ENCODE results near the gene C10orf120. TPM values are rescaled to one million over a fixed set of nuclear protein-coding genes. Genes with fewer than 3 reads are reported as not detected.

C10orf120 gene
- total and polyA plus RNA-seq, 8 donors: not detected

DNA sequence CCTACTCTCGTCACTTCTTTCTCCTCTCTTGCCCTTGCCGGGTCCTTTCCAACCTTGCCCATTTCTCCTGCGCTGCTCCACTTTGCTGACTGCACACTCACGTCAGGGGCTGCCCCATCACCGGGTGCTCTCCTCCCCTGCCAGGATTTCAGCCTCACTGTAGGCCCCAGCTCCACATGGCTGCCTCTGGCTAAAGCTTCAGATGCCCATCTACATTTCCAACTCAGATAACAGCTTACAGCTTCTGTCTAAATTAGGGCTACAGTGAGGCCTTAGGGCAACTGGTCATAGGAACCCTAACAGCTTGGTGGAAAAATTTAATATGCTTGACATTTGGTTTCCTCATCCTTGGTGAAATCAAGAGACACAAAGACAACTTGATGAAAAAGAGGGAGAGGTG is 25.9 kb downstream of the C10orf120 start:
- Histone ChIP-seq H3K27me3 (peaks cover 0 to 27% (median 0%) of the 10 kb centered on the region in 3 donors), H3K9me3 (no peaks in the 10 kb centered on the region), H3K27ac (no peak overlapping the region), H3K4me3 (no peak overlapping the region), H3K4me1 (no peaks in the 10 kb centered on the region), H3K36me3 (no peaks in the 10 kb centered on the region)
- intact Hi-C loops (cut with DNase I; ENCODE audit: low total_unique reads): no loop called here
- WGBS, 5 donors: 78 to 91% (median 80%) methylated on average over 5 of the region's 5 CpGs
- no peak for TF ChIP-seq POLR2A (IDR thresholded peaks at IDR 0.05)
- TF ChIP-seq, protein P1, sequence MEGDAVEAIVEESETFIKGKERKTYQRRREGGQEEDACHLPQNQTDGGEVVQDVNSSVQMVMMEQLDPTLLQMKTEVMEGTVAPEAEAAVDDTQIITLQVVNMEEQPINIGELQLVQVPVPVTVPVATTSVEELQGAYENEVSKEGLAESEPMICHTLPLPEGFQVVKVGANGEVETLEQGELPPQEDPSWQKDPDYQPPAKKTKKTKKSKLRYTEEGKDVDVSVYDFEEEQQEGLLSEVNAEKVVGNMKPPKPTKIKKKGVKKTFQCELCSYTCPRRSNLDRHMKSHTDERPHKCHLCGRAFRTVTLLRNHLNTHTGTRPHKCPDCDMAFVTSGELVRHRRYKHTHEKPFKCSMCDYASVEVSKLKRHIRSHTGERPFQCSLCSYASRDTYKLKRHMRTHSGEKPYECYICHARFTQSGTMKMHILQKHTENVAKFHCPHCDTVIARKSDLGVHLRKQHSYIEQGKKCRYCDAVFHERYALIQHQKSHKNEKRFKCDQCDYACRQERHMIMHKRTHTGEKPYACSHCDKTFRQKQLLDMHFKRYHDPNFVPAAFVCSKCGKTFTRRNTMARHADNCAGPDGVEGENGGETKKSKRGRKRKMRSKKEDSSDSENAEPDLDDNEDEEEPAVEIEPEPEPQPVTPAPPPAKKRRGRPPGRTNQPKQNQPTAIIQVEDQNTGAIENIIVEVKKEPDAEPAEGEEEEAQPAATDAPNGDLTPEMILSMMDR (IDR thresholded peaks at IDR 0.05): no peak
- TF ChIP-seq EP300 (IDR thresholded peaks at IDR 0.05): no peak
- no peak for TF ChIP-seq POLR2AphosphoS5 (IDR thresholded peaks at IDR 0.05)
- DNase-seq: no peak

DNA sequence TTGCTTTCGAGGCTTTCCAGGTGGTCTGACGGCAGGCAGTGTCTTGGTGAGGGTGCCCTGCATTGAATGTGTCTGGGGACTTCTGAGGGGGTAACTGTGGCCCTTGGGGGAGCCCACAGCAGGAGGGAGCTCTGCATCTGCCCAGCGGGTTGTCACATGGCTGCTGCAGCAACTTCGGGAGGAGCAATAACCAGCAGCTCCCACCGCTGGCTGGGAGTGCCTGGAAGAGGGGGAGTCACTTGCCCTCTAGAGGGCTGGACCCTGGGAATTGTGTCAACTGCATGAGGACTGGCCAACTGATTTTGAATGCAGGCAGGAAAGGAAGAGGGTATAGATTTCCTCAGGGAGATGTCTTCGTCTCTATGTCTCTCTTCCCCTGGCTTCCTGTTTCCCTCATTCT is 26.4 kb downstream of the C10orf120 start:
- Histone ChIP-seq H3K4me1 (no peaks in the 10 kb centered on the region), H3K4me3 (no peak overlapping the region), H3K9me3 (no peaks in the 10 kb centered on the region), H3K27ac (no peak overlapping the region), H3K36me3 (no peaks in the 10 kb centered on the region), H3K27me3 (peaks cover 0 to 24% (median 0%) of the 10 kb centered on the region in 3 donors)
- TF ChIP-seq POLR2A (IDR thresholded peaks at IDR 0.05) (no peak), POLR2AphosphoS5 (IDR thresholded peaks at IDR 0.05) (no peak), EP300 (IDR thresholded peaks at IDR 0.05) (no peak)
- TF ChIP-seq, protein P1 (IDR thresholded peaks at IDR 0.05): no peak
- WGBS, 5 donors: 50 to 63% (median 57%) methylated on average over 6 of the region's 6 CpGs
- DNase-seq: no peak
- intact Hi-C loops (cut with DNase I; ENCODE audit: low total_unique reads): no loop called here

DNA sequence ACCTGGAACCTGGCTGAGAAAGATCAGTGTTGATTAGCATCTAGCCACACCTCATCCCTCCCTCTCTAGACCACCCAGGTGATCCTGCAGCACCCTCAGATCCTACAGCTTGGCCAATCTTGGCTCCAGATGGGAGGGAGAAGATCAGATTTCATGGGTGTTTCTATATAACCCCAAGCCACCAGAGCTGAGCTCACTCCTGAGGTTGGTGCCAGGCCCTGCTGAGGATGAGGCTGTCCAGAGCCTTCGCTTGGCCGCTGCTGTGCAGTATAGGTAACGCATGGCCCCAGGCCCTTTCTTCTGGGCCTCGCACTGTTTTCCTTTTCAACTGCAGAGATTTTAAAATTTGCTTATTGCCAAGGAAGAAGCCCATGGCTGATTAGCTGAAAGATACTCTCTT is 27.0 kb downstream of the C10orf120 start:
- Histone ChIP-seq H3K4me1 (no peaks in the 10 kb centered on the region), H3K27me3 (peaks cover 0 to 18% (median 0%) of the 10 kb centered on the region in 3 donors), H3K36me3 (no peaks in the 10 kb centered on the region), H3K27ac (no peak overlapping the region), H3K4me3 (no peak overlapping the region), H3K9me3 (no peaks in the 10 kb centered on the region)
- intact Hi-C loops (cut with DNase I; ENCODE audit: low total_unique reads): no loop called here
- peak in 1 of 2 donors; percentile 28 for DNase-seq
- no peak for TF ChIP-seq EP300 (IDR thresholded peaks at IDR 0.05)
- no peak for TF ChIP-seq POLR2A (IDR thresholded peaks at IDR 0.05)
- no peak for TF ChIP-seq POLR2AphosphoS5 (IDR thresholded peaks at IDR 0.05)
- TF ChIP-seq, protein P1 (IDR thresholded peaks at IDR 0.05): no peak
- 87 to 95% (median 90%) methylated on average over 4 of the region's 4 CpGs for WGBS, 5 donors

DNA sequence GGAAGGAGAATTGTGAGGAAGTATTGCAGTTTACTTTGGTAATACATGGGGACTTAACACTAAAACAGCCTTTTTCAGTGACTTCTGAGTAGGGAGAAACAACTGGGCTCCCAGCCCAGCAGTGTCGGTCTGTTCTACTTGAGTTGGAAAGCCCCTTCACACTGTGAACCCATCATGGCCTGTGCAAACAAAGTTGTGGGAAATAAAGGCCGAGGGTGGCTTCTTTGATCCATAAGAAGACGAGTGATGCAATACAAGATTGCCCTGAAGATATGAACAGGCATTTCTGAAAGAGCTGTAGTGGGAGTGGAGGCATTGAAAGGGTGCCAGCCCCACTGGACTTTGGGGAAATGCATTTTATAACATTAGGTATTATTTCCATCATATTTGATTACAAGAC is 28.3 kb downstream of the C10orf120 start:
- peaks cover 0 to 11% (median 0%) of the 10 kb centered on the region in 3 donors for H3K27me3 ChIP-seq
- TF ChIP-seq EP300 (IDR thresholded peaks at IDR 0.05): no peak
- TF ChIP-seq, protein P1 (IDR thresholded peaks at IDR 0.05): no peak
- no peak for TF ChIP-seq POLR2A (IDR thresholded peaks at IDR 0.05)
- TF ChIP-seq POLR2AphosphoS5 (IDR thresholded peaks at IDR 0.05): no peak
- H3K9me3 ChIP-seq: no peaks in the 10 kb centered on the region
- H3K4me1 ChIP-seq: no peaks in the 10 kb centered on the region
- WGBS, 5 donors: 33 to 45% (median 37%) methylated on average over 3 of the region's 3 CpGs
- DNase-seq: peak in 1 of 2 donors; percentile 27
- H3K36me3 ChIP-seq: no peaks in the 10 kb centered on the region
- intact Hi-C loops (cut with DNase I; ENCODE audit: low total_unique reads): no loop called here
- H3K27ac ChIP-seq: no peak overlapping the region
- no peak overlapping the region for H3K4me3 ChIP-seq
